Right kidney (tissue), 1 donor: Measurements from ENCODE around the gene GASK1A.

ENCODE experiments used
- DNase-seq: peaks from one replicate; pipeline ENCODE4 v3.0.0-alpha.2; 2016

GASK1A gene

DNA sequence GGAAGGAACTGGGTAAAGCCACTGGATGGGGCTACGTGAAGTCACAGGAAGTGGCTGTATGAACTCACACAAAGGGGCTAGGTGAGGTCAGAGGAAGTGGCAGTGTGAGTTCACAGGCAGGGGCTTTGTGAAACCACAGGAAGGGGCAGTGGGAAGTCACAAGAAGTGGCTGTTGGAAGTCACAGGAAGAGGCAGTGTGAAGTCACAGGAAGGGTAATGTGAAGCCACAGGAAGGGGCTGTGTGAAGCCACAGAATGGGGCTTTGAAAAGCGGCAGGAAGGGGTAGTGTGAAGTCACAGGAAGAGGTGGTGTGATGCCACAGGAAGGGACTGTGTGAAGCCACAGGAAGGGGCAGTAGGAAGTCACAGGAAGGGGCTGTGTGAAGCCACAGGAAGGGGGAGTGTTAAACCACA, 34.6 kb downstream of the GASK1A start:
- DNase-seq: no peak

DNA sequence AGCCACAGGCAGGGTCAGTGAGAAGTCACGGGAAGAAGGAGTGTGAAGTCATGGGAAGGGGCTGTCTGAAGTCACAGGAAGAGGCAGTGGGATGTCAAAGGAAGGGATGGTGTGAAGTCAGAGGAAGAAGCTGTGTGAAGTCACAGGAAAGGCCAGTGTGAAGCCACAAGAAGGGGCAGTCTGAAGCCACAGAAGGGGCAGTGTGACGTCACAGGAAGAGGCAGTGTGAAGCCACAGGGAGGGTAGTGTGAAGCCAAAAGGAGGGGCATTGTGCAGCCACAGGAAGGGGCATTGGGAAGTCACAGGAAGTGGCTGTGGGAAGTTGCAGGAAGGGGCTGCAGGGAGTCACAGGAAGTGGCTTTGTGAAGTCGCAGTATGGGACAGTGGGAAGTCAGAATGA, 35.1 kb downstream of the GASK1A start:
- DNase-seq: no peak

DNA sequence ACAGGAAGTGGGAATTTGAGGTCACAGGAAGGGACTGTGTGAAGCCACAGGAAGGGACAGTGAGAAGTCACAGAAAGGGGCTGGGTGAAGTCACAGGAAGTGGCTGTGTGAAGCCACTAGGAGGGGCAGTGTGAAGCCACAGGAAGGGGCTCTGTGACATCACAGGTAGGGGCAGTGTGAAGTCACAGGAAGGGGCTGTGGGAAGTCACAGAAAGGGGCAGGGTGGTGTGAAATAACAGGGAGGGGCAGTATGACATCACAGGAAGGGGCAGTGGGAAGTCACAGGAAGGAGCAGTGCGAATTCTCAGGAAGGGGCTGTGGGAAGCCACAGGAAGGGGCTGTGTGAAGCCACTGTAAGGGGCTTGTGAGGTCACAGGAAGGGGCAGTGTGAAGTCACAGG, 35.8 kb downstream of the GASK1A start:
- no peak for DNase-seq

DNA sequence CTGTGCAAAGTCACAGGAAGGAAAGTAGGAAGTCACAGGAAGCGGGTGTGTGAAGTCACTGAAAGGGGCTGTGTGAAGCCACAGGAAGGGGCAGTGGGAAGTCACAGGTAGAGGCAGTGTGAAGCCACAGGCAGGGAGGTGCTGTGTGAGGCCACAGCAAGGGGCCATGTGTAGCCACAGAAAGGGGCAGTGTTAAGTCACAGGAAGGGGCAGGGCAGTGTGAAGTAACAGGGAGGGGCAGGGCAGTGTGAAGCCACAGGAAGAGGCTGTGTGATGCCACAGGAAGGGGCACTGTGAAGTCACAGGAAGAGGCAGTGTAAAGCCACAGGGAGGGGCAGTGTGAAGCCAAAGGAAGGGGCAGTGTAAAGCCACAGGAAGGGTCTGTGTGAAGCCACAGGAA, 36.5 kb downstream of the GASK1A start:
- DNase-seq: no peak

DNA sequence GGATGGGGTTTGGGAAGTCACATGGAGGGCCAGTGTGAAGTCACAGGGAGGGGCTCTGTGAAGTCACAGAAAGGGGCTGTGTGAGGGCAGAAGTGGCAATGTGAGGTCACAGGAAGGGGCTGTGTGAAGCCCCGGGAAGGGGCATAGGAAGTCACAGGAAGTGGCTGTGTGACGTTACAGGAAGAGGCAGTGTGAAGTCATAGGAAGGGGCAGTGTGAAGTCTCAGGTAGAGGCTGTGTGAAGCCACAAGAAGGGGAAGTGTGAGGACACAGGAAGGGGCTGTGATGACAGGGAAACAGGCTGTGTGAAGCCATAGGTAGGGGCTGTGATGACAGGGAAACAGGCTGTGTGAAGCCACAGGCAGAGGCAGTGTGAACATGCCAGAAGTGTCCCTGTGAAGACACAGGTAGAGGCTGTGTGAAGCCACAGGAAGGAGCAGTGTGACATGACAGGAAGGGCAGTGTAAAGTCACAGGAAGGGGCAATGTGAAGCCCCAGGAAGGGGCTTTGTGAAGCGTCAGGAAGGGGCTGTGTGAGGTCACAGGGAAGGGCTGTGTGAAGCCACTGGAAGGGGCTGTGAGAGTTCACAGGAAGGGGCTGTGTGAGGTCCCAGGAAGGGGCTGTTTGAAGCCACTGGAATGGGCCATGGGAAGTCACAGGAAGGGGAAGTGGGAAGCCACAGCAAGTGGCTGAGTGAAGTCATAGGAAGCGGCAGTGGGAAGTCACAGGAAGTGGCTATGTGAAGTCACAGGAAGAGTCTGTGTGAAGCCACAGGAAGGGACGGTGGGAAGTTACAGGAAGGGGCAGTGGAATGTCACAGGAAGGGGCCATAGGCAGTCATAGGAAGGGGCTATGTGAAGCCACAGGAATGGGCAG, 37.1 kb downstream of the GASK1A start:
- DNase-seq: no peak

DNA sequence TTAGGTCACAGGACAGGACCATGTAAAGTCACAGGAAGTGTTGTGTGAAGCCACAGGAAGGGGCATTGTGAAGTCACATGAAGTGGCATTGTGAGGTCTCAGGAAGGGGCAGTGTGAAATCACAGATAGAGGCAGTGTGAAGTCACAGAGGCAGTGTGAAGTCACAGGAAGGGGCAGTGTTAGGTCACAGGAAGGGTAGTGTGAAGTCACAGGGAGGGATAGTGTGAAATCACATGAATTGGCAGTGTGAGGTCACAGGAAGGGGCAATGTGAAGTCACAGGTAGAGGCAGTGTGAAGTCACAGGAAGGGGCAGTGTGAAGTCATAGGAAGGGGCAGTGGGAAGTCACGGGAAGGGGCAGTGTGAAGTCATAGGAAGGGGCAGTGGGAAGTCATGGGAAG, 37.9 kb downstream of the GASK1A start:
- no peak for DNase-seq

DNA sequence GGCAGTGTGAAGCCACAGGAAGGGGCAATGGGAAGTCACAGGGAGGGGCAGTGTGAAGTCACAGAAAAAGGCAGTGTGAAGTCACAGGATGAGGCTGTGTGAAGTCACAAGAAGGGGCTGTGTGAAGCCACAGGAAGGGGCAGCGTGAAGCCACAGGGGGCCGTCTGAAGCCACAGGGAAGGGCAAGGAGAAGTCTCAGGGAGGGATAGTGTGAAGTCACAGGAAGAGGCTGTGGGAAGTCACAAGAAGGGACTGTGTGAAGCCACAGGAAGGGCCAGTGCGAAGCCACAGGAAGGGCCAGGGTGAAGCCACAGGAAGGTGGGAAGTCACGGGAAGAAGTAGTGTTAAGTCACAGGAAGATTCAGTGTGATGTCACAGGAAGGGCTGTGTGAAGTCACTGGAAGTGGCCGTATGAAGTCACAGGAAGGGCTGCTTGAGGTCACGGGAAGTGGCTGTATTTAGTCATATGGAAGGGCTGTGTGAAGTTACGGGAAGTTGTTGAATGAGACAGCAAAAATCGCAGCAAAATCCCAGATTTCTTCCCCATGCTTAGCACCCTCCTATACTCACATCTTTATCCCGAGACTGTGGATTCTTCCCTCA, 38.6 kb downstream of the GASK1A start:
- DNase-seq: no peak

DNA sequence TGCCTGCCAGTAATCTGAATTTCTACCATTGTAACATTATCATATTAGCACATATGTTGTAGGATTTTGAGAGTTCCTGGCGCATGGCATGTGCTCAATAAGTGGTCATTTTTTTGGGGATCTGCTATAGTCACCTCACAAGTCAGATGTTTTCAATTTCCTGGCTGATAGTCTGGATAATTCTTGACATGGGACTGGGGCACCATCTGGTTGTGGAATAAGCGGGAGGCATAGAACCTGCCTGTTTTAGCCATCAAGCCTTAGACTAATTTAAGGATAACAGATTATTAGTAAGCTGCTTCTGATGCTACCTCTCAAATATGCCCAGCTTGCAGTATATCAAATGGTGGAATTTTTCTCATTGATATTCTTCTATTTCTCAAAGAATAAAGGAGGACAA, 39.1 kb downstream of the GASK1A start:
- DNase-seq: no peak

DNA sequence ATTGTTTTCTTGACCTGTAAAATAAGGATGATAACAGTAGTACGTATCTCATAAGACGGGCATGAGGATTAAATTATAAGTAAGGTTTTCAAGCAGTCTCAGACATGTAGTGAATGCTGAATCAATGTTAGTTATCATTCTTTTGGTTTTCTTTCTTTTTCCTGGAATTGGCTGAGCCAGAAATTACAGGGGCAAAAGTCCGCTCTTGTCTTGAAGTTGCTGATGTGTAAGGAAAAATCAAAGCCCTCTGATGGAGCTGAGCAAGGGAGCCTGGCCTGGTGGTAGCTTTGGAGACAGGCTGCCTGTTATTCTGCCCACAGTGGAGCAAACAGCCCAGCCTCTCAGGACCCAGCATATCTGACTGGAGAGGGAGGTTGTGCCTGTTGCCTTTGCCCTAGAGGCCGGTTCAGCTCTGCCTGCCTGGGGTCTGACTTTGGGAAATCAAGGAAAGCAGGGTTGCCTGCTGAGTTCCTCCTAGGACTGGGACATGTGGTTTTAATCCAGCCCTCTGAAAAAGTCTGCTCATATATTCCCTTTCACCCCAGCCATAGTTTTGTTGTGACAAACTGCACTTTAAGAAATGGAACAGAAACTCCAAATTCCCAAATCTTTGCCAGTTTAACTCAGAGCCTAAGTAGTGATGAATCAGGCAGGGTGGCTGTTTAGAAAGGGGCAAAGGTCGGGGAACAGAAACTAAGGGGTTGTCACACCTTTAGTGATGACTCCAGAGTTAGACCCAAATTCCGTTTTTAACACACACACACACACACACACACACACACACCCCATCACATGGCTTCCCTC, 40.1 kb downstream of the GASK1A start:
- no peak for DNase-seq

DNA sequence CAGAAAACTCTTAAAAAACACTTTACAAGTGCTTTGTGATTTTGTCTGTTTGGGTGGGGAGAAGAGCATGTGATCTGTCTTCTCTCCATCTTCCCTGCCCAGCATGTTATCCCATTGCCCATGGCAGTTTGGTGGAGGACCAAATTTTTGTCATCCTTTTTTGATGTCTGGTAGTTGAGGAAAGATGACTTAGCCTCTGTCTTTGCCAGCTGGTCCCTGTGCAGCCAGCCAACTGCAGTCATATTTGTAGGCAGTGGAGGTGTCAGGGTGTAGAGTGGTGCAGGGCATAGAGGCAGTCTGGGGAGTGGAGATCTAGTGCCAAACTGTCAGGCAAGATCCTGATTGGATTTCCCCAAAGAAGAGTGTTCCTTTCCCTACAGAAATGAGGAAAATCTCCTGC, 40.7 kb downstream of the GASK1A start:
- no peak for DNase-seq

DNA sequence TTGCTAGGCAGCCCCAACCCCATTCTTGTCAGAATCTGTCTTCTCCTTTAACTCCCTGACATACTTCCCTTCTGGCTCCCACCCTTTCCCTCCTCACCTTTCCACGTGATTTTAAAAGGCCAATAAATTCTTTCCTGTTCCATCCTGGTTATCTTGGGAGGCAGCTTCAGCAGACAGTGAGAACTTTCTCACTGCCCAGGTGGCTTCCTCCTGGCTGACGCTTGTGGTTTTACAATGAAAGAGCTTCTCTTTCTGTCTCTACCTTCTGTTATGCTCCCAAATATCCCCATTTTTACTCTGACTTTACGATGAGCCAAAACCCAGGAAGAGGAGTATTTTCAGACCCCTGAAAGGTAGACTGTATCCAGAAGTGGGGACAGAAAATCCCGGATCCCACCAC, 42.1 kb downstream of the GASK1A start:
- DNase-seq: no peak

DNA sequence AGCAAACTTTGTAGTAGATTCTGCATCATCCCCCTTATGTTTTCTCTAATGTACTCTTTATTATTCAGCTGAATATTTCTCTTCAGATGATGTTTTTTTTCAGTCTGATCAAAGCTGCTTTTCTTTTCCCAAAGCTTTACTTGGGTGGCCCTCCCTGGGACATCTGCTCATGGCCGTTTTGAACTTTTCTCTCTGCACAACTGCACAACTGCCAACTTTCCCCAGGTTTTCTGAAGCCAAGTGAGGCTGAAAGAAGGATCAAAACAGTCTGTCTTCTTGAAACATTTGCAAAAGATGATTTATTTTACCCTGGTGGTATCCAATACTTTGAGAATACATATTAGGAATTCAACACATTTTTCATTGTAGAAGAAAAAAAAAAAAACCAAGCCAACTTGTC, 43.0 kb downstream of the GASK1A start:
- DNase-seq: no peak

DNA sequence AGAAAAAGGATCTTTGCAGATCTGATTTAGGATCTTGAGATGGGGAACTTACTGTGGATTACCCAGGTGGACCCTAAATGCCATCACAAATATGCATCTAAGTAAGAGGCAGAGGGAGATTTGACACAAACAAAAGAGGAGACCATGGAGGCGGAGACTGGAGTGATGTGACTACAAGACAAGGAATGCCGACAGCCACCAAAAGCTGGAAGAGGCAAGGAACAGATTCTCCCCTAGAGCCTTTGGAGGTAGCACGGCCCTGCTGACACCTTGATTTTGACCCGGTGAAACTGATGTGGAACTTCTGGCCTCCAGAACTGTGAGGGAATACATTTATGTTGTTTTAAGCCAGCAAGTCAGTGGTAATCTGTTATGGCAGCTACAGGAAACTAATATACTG, 44.0 kb downstream of the GASK1A start:
- no peak for DNase-seq

DNA sequence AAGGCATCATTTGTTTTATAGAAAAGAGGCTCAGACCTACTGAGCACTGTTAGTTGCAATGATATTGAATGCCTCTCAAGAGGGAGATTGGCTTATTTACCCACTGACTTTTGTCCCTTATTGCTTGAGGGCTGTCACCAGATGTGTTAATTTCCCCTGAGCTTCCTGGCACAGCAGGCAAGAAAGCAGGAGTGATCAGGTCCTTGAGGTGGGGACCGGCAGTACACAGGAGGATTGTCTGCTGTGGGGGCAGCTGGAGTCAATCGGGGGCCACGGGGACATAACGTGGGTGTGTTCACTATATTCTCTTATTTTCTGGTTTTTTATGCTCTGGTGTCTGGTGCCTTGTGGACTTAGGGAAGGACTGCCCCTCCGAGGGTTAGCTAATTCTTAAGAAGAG, 44.6 kb downstream of the GASK1A start:
- DNase-seq: no peak

DNA sequence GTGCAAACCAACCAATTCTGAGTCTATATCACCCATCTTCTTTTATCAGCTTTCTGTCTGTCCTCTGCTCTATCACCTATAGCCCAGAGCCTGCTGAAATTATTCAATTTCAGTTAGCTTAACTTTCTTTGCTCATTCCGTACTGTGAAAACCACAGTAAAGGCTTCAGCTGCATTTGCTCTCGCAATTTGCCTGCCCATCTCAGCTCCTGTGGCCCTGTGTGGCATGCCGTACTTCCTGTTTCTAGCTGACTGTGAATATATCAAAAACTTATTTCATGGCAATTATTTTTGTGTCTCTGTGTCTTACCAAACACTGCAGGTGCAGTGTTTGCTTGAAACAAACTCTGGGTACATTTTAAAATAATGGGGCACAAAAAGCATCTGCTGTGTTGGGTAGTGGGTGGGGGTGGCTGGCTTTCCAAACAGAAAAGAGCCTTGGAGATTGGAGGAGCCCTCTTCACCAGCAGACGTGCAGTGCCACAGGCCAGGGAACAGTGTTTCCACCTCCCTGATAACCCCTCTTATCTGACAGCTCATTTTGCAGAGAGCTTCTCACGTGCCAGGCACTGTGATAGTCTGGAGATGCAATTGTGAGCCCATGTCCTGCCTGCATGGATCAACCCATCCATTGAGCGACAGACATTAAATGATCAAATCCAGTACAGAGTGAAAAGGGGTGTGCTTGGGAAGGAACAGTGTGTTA, 45.2 kb downstream of the GASK1A start:
- DNase-seq: no peak

DNA sequence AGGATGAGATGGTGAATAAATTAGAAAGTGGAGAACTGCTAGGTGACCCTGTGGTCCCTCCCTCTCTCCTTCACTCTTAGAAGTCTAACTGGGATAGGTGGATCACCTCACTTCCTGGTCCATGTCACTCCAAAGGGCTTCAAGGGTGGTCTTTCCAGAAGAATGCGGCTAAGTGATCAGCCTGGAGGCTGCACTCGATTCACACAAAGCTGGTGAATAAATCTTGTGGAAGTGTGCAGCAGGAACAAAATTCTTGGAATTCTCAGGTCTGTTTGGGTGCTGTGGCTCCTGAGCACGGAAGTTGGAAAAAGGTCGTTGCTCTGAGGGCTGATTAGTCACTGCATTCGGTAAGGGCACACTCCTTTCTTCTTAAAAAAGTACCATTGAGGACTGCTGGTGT, 46.3 kb downstream of the GASK1A start:
- no peak for DNase-seq

DNA sequence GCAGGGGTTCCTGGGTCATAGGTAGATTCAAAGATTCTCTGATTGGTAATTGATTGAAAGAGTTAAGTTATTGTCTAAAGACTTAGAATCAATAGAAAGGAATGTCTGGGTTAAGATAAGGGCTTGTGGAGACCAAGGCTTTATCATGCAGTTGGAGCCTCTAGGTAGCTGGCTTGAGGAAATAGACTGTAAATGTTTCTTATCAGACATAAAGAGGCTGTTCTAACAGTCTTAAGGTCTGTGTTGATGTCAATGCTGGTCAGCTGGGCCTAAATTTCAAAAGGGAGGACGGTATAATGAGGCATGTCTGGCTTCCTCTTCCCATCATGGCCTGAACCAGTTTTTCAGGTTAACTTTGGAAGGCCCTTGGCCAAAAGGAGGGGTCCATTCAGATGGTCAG, 48.9 kb downstream of the GASK1A start:
- no peak for DNase-seq

DNA sequence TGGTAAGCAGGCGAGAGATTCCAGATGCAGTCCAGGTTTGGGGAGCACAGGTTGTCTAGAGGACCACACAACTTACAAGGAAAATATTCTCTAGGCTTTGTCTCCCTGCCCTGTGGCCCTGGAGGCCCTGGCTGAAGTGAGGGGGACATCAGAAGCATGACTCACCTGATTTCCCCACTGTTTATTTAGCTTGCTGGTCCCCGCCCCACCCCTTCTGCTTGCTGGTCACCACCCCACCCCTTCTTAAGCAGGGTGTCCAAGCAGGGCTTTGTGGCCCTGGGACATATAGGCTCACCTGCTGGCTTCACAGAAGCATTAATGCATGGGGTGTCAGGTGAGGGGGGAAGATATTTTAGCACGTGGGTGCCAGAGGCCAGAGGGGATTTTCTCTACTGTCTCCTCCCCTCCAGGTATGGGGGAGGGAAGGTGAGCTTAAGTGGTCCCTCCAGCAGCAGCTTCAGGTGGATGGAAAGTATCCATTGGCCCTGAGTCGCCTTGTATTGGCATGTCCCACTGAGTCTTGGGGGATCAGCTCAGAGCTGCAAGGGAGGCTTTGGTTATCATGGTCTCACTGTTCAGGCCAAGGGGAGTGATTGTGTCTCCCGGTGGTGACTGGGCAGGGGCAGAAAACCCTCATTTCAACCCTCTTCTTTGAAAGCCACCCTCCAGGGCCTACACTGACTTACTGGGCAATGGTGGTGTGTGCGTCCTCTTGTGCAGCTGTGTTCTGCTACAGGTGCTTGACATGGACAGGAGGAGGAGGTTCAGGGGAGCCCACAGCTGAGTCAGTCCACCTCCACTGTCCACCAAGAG, 49.8 kb downstream of the GASK1A start:
- DNase-seq: no peak

DNA sequence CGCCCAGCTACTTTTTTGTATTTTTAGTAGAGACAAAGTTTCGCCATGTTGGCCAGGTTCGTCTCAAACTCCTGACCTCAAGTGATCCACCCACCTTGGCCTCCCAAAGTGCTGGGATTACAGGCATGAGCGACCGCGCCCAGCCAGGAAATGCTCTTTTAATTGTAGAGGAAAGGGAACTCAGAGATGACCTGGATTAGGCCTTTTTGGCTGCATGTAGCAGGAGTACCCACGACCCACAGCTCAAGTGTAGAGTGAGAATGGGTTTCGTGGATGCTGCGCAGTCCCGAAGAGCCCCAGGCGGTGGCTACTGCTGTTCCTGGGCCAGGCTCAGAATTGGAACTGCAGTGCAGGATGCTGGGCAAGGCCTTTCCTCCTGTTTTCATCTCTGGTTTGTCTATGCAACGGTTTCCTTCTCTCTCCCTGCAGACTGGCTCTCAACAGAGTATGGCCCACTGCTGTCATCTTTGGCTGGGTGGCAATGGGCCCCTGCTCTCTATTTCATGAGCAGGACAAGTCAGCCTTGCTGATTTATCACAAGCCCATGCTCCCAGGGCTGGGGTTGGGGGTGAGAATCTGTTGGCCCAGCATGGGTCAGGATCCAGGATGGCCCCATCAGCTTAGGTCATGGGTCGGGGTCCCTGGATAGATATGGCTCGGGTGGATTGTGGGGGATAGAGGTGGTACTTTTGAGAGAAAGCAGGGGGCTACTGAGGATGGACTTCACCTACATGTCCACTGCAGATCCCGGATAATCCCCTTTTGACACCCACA, 51.2 kb downstream of the GASK1A start:
- no peak for DNase-seq

DNA sequence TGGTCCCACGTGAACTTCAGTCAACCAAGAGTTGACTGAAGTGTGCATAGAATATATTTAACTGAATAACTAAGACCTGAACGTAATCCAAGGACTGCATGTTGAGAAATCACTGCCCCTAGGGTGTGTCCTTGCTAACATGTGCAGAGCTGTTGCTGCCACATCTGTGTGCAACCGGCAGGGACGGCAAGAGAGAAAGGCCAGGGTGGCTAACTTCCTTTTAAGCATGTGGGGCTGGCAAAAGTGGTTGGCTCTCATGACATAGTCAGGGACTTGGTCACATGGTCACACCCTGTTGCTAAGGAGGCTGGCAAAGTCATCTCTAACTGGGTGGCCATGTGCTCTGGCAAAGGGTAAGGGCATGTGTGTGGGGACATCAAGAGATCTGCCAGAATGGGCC, 52.4 kb downstream of the GASK1A start:
- no peak for DNase-seq
